Neural progenitor cell (in vitro differentiated cells): ENCODE measurements around the gene CGREF1.

Experiments used
- CTCF ChIP-seq: fragments of 200-600 bp; sonication (generic); IDR thresholded peaks from 2 replicates; pipeline ENCODE4 v1.5.1; 2017; ENCODE audit warnings: antibody characterized with exemption, mild to moderate bottlenecking
- EZH2 ChIP-seq: fragments of 200-600 bp; sonication (generic); IDR thresholded peaks from 2 replicates; pipeline ENCODE4 v1.6.1; 2017; ENCODE audit warnings: antibody characterized with exemption, mild to moderate bottlenecking, moderate library complexity

- TF ChIP-seq EZH2 = no peak
- TF ChIP-seq CTCF = no peak
Observed at GRCh38 chr2:27071990-27072830, 46.7 kb downstream of the CGREF1 start.
